Measurements from ENCODE around the gene KAZN. TPM values are rescaled to one million over a fixed set of nuclear protein-coding genes. Genes with fewer than 3 reads are reported as not detected.

The KAZN gene
- total RNA-seq, 1 experiment from 2014 or later = 2.4 TPM

DNA sequence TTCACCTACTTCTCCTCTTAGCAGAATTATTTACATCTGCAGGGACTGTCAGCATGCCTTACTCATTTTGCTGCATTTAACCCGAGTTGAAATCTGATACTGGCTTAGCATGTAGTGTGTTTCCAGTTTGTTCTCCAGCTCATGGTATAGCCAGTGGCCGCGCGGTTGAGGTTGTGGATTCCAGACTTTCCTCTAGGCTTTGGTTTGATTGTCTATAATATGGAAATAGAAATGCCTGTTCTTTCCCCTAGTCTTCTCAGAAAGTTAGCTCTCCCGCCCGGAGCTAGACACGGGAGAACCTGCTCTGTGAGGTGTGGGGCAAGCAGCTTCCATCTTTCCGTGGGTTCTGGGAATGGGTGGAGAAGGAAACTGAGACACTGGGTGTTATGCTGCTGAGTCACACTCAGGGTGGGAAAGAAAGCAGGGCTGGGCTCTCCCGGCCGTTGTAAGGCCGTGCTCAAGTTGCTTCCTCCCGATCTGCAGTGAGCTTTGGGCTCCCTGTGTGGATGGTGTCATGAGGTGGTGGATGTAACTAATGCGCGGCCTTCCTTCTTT, 348.3 kb downstream of the KAZN start:
- Mint-ChIP-seq H3K4me3 (ENCODE audit: unreplicated experiment) (no peak overlapping the region), H3K27ac (ENCODE audit: unreplicated experiment) (no peak overlapping the region), H3K27me3 (ENCODE audit: insufficient read depth, unreplicated experiment) (no peaks in the 10 kb centered on the region), H3K36me3 (ENCODE audit: insufficient read depth, unreplicated experiment) (no peaks in the 10 kb centered on the region), H3K9me3 (ENCODE audit: unreplicated experiment) (no peaks in the 10 kb centered on the region), H3K4me1 (ENCODE audit: low read depth, unreplicated experiment) (peaks cover 7% of the 10 kb centered on the region)
- no peaks in the 10 kb centered on the region for H3K36me3 ChIP-seq (ENCODE audit: control insufficient read depth, insufficient read depth, low read length)
- TF ChIP-seq, protein P1, sequence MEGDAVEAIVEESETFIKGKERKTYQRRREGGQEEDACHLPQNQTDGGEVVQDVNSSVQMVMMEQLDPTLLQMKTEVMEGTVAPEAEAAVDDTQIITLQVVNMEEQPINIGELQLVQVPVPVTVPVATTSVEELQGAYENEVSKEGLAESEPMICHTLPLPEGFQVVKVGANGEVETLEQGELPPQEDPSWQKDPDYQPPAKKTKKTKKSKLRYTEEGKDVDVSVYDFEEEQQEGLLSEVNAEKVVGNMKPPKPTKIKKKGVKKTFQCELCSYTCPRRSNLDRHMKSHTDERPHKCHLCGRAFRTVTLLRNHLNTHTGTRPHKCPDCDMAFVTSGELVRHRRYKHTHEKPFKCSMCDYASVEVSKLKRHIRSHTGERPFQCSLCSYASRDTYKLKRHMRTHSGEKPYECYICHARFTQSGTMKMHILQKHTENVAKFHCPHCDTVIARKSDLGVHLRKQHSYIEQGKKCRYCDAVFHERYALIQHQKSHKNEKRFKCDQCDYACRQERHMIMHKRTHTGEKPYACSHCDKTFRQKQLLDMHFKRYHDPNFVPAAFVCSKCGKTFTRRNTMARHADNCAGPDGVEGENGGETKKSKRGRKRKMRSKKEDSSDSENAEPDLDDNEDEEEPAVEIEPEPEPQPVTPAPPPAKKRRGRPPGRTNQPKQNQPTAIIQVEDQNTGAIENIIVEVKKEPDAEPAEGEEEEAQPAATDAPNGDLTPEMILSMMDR (IDR thresholded peaks at IDR 0.05; ENCODE audit: insufficient read depth in 1 of 2, low read depth in 1 of 2, low read length in 1 of 2, severe bottlenecking in 1 of 2, unreplicated experiment in 1 of 2) = no peak
- no peak for DNase-seq
- no peaks in the 10 kb centered on the region for H3K9me3 ChIP-seq
- ChIA-PET CTCF (no interaction called here), POLR2A (no interaction called here)
- BruUV-seq (replicated peaks) = no TSS peak
- no peak overlapping the region for H3K4me3 ChIP-seq (ENCODE audit: low read depth, low read length)
- H3K27me3 ChIP-seq (replicated peaks; ENCODE audit: control insufficient read depth, insufficient read depth, low read length) = no peaks in the 10 kb centered on the region
- intact Hi-C loops (cut with micrococcal nuclease; ENCODE audit: unreplicated experiment) = no loop called here
- H3K4me1 ChIP-seq = peaks cover 7% of the 10 kb centered on the region

DNA sequence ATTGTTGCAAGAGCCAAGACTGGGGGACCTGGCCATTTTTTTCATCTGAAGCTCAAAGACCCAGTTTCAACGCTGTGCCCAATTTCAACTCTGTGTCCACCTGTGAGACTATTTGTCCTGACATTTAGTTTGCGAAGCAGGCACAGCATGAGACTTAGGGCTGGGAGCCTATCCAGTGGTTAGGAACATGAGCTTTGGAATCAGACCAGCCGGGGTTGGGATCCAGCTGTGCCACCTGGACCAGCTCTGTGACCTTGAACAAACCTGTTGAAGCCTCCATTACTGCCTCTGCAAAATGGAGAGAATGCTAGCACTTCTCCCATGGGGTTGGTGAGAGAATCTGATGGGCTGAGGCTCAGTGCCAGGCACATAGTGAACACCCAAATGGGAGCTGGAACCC, 348.9 kb downstream of the KAZN start:
- ChIA-PET POLR2A (no interaction called here), CTCF (no interaction called here)

DNA sequence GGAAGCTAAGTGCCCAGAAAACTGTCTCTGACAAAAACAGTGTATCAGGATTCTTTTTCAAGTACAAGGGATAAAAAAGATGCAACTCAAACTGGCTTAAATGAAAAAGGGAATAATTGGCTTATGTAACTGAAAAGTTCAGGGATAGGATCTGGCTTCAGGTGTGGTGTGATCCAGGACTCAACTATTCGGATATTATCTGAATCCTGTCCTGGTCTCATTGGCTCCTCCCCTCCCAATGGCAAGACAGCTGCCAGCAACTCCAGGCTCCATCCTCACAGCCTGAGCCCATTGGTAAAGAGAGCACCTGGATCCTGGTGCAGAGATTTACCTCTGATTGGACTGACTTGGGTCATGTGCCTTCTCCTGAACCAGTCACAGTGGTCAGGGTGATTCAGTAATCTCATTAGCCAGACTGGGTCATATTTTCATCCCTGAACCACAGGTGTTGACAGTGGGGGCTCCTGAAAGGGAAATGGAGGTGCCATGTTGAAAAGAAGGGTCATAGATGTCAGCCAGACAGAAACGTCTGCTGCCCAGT, 349.7 kb downstream of the KAZN start:
- Mint-ChIP-seq H3K27ac (ENCODE audit: unreplicated experiment) (no peak overlapping the region), H3K9me3 (ENCODE audit: unreplicated experiment) (no peaks in the 10 kb centered on the region), H3K27me3 (ENCODE audit: insufficient read depth, unreplicated experiment) (no peaks in the 10 kb centered on the region), H3K4me1 (ENCODE audit: low read depth, unreplicated experiment) (no peaks in the 10 kb centered on the region), H3K36me3 (ENCODE audit: insufficient read depth, unreplicated experiment) (no peaks in the 10 kb centered on the region), H3K4me3 (ENCODE audit: unreplicated experiment) (no peak overlapping the region)
- no peaks in the 10 kb centered on the region for H3K36me3 ChIP-seq (ENCODE audit: control insufficient read depth, insufficient read depth, low read length)
- H3K9me3 ChIP-seq = no peaks in the 10 kb centered on the region
- TF ChIP-seq, protein P1 (IDR thresholded peaks at IDR 0.05; ENCODE audit: insufficient read depth in 1 of 2, low read depth in 1 of 2, low read length in 1 of 2, severe bottlenecking in 1 of 2, unreplicated experiment in 1 of 2) = no peak
- no peak for DNase-seq
- no peak overlapping the region for H3K4me3 ChIP-seq (ENCODE audit: low read depth, low read length)
- ChIA-PET POLR2A (no interaction called here), CTCF (no interaction called here)
- intact Hi-C loops (cut with micrococcal nuclease; ENCODE audit: unreplicated experiment) = no loop called here
- H3K4me1 ChIP-seq = peaks cover 6% of the 10 kb centered on the region
- no peaks in the 10 kb centered on the region for H3K27me3 ChIP-seq (replicated peaks; ENCODE audit: control insufficient read depth, insufficient read depth, low read length)
- BruUV-seq (replicated peaks) = no TSS peak

More for the DNA sequence above, 348.9 kb downstream of the KAZN start:
- H3K4me1 ChIP-seq = peaks cover 7% of the 10 kb centered on the region
- Mint-ChIP-seq H3K4me3 (ENCODE audit: unreplicated experiment) (no peak overlapping the region), H3K27ac (ENCODE audit: unreplicated experiment) (no peak overlapping the region), H3K4me1 (ENCODE audit: low read depth, unreplicated experiment) (peaks cover 7% of the 10 kb centered on the region), H3K27me3 (ENCODE audit: insufficient read depth, unreplicated experiment) (no peaks in the 10 kb centered on the region), H3K9me3 (ENCODE audit: unreplicated experiment) (no peaks in the 10 kb centered on the region), H3K36me3 (ENCODE audit: insufficient read depth, unreplicated experiment) (no peaks in the 10 kb centered on the region)
- no peaks in the 10 kb centered on the region for H3K36me3 ChIP-seq (ENCODE audit: control insufficient read depth, insufficient read depth, low read length)
- H3K4me3 ChIP-seq (ENCODE audit: low read depth, low read length) = no peak overlapping the region
- no peaks in the 10 kb centered on the region for H3K27me3 ChIP-seq (replicated peaks; ENCODE audit: control insufficient read depth, insufficient read depth, low read length)
- BruUV-seq (replicated peaks) = no TSS peak
- intact Hi-C loops (cut with micrococcal nuclease; ENCODE audit: unreplicated experiment) = no loop called here
- TF ChIP-seq, protein P1 (IDR thresholded peaks at IDR 0.05; ENCODE audit: insufficient read depth in 1 of 2, low read depth in 1 of 2, low read length in 1 of 2, severe bottlenecking in 1 of 2, unreplicated experiment in 1 of 2) = no peak
- no peak for DNase-seq
- H3K9me3 ChIP-seq = no peaks in the 10 kb centered on the region

Data from Caco-2 (cell line).